ENCODE data around the gene ZNF541.
A peak's percentile ranks its signal among the peaks of the same experiment; 100 is the strongest.

ZNF541 gene

DNA sequence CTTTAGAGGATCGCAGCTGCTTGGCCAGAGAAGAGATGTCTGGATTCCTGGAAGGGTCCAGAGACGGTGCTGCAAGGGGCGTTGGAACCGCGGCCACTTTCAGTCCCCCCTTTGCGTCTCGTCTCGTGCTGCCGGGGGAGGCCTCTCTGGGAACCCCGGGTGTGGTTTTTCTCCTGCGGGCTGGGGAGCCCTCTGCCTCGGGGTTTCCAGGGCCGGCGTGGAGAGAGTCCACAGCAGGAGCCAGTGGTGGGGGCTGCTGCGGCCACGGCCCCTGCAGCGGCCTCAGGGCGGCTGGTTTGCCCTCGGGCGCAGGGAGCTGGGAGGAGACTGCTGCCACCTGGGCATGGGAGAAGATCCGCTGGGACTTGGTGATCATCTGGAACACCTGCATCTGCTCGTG, 28.5 kb downstream of the ZNF541 start:
- no peak for DNase-seq

DNA sequence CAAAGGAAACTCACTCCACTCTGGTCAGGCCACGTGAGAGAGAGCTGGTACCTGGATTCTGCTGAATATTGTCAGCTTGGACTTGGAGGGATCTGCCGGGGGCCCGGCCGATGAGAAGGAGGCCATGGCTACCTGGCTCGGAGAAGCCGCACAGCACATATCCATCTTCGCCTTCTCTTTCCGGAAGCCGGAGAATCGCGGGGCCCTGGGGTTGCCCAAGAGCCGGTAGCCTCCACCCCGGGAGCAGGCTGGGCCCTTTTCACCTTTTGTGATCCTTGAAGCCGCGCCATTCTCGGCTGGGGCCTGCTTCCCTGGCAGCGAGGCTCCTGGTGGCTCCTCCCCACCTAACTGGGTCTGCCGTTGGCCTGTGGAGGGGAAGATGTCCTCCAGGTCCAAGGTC, 28.9 kb downstream of the ZNF541 start:
- DNase-seq: no peak

DNA sequence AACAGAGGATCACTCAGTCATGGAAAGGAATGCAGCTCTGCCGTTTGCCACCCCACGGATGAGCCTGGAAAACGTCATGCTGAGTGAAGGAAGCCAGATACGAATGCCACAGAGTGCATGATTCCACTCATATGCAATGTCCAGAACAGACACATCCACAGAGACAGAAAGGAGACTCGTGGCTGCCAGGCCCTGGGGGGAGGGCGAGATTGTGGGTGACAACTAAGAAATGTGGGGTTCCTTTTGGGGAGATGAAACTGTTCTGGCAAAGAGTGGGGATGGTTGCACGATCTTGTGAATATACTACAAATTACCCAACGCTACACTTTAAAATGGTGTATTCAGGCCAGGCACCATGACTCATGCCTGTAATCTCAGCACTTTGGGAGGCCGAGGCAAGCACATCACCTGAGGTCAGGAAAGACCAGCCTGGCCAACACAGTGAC, 30.9 kb downstream of the ZNF541 start:
- no peak for DNase-seq

DNA sequence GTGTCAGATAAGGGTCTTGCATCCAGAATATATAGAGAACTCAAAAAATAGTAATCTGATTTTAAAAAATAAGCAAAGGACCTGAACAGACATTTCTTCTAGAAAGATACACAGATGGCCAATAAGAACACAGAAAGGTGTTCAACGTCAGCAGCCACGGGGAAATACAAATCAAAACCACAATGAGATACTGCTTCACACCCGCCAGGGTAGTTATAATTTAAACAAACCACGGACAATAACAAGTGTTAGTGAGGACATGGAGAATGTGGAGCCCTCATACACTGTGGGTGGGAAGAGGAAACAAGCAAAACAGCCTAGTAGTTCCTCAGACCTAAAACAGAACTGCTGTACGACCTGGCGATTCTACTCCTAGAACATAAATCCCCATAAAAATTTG, 31.4 kb downstream of the ZNF541 start:
- DNase-seq: peak; percentile 75

DNA sequence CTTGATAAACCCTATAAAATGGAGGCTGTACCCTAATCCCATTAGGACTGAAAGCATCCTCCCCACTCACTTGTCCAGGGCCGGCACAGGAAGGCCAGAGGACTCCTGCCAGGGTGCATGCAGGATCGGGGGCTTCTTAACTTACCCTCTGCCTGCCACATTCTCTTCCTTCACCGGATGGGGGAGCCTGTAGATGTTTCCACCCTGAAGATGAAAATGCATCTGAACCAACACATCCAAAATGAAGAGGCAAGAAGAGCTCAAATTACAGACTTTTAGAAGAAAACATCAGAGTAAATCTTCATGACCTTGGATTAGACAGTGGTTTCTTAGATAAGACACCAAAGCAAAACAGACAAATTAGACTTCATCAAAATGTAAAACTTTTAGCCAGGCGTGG, 32.2 kb downstream of the ZNF541 start:
- DNase-seq: peak; percentile 26

DNA sequence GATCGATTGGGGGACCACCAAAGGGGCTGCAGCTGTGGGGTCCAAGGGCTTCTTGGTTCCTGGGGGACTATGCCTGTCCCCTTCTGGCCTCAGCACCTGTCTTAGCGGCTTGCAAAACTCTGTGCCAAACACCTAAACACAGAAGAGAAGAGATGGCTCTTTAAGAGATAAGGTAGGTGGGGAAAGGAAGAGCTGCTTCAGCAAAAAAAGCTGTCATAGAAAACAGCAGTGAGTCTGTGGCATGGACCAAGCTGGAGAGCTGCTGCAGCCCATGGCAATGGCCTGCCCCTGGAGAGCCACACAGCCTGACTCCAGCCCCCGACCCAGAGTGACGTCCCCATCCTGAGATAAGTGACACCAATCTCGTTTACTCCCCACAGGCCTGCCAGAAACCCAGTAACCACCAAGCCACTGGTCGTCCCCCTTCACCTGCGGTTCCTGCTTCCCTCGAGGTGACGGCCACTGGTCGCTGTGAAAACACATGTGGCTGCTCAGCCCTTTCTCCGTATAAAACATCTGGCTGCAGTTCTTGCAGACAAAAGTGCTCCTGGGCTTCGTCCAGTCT, 33.1 kb downstream of the ZNF541 start:
- peak; percentile 39 for DNase-seq

DNA sequence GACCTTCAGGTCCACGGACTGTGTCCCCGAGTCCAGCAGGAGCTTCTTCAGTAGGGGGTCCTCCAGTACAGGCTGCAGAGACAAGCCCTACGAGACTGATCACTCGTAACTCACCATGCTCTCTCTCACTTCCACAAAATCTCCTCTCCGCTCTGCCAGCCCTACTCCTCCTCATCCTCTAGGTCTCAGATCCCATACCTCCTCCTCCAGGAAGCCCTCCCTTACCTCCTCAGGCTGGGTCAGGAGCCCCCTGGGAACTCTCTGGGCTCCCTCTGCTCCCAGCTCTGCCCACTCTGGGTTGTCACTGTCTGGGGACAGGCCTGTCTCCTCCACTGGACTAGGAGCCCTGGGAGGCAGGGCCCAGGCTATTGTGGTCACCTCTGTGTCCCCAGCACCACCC, 34.1 kb downstream of the ZNF541 start:
- no peak for DNase-seq

DNA sequence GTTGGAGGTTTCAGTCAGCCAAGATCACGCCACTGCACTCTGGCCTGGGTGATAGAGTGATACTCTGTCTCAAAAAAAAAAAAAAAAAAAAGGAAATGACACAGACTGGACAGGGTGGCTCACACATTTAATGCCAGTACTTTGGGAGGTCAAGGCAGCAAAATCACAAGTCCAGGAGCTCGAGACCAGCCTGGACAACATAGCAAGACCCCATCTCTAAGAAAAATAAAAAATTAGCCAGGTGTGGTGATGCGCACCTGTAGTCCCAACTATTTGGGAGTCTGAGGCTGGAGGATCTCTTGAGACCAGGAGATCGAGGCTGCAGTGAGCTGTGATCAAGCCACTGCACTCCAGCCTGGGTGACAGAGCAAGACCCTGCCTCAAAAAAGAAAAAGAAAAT, 35.5 kb downstream of the ZNF541 start:
- DNase-seq: no peak

DNA sequence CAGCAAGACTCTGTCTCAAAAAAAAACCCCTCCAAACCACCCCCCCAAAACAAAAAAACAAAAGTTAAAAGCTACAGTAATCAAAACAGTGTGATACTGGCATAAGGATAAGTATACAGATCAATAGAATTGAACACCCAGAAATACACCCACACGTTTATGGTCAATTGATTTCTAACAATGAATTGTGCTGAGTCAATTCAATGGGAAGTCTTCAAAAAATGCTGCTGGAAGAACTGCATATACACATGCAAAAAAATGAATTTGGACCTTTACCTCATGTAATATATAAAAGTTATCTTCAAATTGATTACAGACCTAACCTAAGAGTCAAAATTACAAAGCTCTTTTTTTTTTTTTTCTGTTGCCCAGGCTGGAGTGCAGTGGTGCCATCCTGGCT, 38.3 kb downstream of the ZNF541 start:
- no peak for DNase-seq

DNA sequence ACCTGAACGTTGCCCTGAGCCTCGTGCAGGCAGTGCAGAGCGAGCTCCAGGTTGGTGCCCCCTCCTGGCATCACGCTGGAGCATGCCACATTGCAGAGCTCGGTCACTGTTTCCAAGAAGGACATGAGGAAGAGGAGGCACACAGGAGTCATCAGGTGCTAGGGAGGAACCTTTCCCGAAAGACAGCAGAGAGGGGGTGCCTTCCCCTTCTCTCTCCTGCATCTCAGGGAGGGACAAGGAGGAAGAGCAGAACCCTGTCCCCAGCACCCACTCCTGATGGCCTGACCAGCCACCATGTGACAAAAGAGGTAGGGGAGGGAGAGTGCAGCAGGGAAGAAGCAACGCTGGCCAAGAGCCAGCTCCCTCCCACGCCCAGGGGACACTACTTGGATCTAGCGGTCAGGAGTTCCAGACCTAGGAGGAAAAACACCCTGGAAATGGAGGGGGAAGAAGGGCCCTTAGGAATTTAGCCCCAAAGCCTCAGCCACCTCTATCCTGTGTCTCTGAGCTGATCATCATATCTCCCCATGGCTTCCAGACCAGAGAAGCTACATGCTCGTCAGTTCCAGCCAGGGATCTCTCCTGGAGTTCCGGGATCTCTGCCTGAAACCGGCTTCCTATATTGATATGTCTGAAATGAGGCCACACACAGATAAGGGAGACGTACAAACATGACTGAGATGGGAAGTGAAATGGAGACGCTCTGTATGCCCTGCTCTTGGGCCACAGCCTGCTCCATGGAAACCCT, 41.1 kb downstream of the ZNF541 start:
- DNase-seq: no peak

DNA sequence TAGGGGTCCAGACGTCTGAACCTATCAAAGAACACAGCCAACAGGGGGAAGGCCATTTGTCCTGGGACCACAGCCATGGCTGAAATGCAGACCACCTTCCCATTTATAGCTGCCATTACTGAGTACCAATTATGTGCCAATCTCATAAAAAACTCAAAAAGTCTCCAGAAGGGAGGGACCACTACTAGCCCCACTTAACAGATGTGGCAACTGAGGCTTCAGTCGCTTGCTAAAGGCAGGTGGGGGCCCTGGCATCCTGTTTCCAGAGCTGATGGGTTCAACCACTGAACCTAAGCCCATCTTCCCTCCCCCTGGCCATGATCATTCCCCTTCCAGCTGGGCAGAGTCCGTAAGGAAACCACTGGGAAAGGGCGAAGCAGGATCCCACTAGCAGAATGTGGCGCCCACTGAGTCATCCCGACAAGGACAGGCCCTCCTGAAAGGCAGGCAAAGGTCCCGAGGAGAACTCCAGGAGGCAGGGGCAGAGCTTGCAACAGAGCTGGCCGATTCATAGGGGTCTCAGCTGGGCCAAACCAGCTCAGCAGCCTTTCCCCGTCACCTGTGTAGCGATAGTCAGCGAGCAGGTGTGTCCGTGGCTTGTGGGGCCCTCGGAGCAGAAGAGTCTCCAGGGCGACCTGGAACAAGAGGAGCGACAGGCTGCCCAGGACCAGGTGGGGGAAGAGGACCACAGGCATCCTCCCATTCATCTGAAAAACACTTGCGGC, 43.8 kb downstream of the ZNF541 start:
- DNase-seq: no peak

DNA sequence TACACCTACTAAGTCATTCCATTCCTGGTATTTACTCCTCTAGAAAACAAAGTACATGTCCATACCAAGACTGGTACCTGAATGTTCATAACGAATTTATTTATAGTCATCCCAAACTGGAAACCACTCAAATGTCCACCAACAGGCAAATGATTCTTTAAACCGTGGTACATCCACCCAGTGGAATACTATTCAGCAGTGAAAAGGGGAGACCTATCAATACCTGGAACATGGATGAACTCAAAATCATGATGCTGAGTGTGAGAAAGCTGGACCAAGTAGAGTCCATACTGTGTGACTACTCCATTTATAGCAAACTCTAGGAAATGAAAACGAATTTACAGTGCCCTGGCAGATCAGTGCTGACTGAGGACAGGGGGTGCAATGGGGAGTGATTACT, 46.1 kb downstream of the ZNF541 start:
- DNase-seq: no peak

DNA sequence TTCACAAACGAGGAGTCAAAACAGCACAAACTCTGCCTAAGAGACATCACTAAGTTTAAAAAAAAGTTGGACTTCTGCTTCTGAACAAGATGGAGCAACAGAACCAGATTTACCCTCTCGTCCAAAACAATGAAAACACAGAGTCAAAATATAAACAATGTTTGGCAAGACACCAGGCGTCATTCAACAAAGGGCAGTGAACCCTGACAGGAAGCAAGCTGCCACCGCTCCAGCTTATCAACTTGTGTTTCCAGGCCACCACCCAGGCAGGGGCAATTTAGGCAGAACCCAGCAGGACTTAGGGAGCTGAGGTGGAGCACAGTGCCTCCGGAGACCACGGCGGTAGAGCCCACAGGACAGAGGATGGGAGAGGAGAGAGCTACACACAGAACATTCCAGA, 49.5 kb downstream of the ZNF541 start:
- no peak for DNase-seq

Measured in CD4-positive, alpha-beta T cell treated with Interleukin-10 for 1 hour (primary cell).